Vagina (tissue), 2 donors: ENCODE measurements around the gene TBC1D24. TPM values are rescaled to one million over a fixed set of nuclear protein-coding genes. Genes with fewer than 3 reads are reported as not detected.

Experiments
- DNase-seq, 2 donors: peaks; one replicate each; pipeline ENCODE4 v3.0.0-alpha.2; 2017; ENCODE audit errors: extremely low spot score in 2 of 2
- H3K27ac ChIP-seq: fragments of 200-600 bp; sonication (generic); one replicate; pipeline ENCODE4 v1.5.1; 2019
- H3K27me3 ChIP-seq: fragments of 200-600 bp; sonication (generic); one replicate; pipeline ENCODE4 v1.5.1; 2019
- H3K36me3 ChIP-seq, 2 donors: fragments of 200-600 bp; sonication (generic); one replicate each; pipeline ENCODE4 v1.5.1; 2017 to 2019
- H3K4me1 ChIP-seq: fragments of 200-600 bp; sonication (generic); one replicate; pipeline ENCODE4 v1.5.1; 2019
- H3K4me3 ChIP-seq, 2 donors: fragments of 200-600 bp; sonication (generic); 1 replicate in 1 of 2; 2 replicates in 1 of 2; pipeline ENCODE4 v1.5.1; 2016 to 2019
- H3K9me3 ChIP-seq: fragments of 200-600 bp; sonication (generic); one replicate; pipeline ENCODE4 v1.5.1; 2019
- CTCF ChIP-seq, 3 experiments: fragments of 450-650 bp in 2 of 3; fragments of 200-600 bp in 1 of 3; sonication (generic) in 1 of 3; IDR thresholded peaks; one replicate each; pipeline ENCODE4 v1.5.1; 2017 to 2019; ENCODE audit warnings: antibody characterized with exemption in 3 of 3, mild to moderate bottlenecking in 2 of 3, moderate library complexity in 2 of 3
- POLR2A ChIP-seq, 2 donors: fragments of 450-650 bp; IDR thresholded peaks; one replicate each; pipeline ENCODE4 v1.6.1; 2017; ENCODE audit warnings: antibody characterized with exemption in 2 of 2, mild to moderate bottlenecking in 2 of 2, moderate library complexity in 2 of 2
- POLR2AphosphoS5 ChIP-seq, 2 donors: sonication (generic); formaldehyde crosslinking; IDR thresholded peaks; one replicate each; pipeline ENCODE4 v1.9.0; 2017; ENCODE audit warnings: antibody characterized with exemption in 2 of 2, mild to moderate bottlenecking in 2 of 2, low read depth in 1 of 2; ENCODE audit not compliant: insufficient read depth in 1 of 2
- intact Hi-C: fragments of 100-400 bp; cut with DNase I; formaldehyde crosslinking; loops from one replicate; pipeline ENCODE4 v1.15.1; 2023
- total RNA-seq: library from RNA; depleted of rRNA; stranded (reverse); fragments of >200 nt; gene quantifications from one replicate; pipeline ENCODE4 v1.2.3, GENCODE V29; 2016

The TBC1D24 gene
- total RNA-seq, 1 donor from 2014 or later: 9.6 TPM

GRCh38 chr16:2508722-2509400, 33.9 kb downstream of the TBC1D24 start:
- H3K27me3 ChIP-seq: no peaks in the 10 kb centered on the region
- H3K27ac ChIP-seq: no peak overlapping the region
- no peak overlapping the region for H3K4me3 ChIP-seq
- no peak for DNase-seq
- intact Hi-C loops: no loop called here
- no peaks in the 10 kb centered on the region for H3K9me3 ChIP-seq
- no peaks in the 10 kb centered on the region for H3K36me3 ChIP-seq
- H3K4me1 ChIP-seq: peaks cover 10% of the 10 kb centered on the region
- no peak for TF ChIP-seq POLR2AphosphoS5 (IDR thresholded peaks at IDR 0.05; ENCODE audit: insufficient read depth in 1 of 2, low read depth in 1 of 2)
- TF ChIP-seq CTCF (IDR thresholded peaks at IDR 0.05): no peak
- no peak for TF ChIP-seq POLR2A (IDR thresholded peaks at IDR 0.05)

- H3K27me3 ChIP-seq: no peaks in the 10 kb centered on the region
- DNase-seq: no peak
- no peaks in the 10 kb centered on the region for H3K9me3 ChIP-seq
- H3K36me3 ChIP-seq: no peaks in the 10 kb centered on the region
- TF ChIP-seq POLR2AphosphoS5 (IDR thresholded peaks at IDR 0.05; ENCODE audit: insufficient read depth in 1 of 2, low read depth in 1 of 2) (peak; percentile 50 to 84), CTCF (IDR thresholded peaks at IDR 0.05) (no peak), POLR2A (IDR thresholded peaks at IDR 0.05) (no peak)
- peaks cover 26% of the 10 kb centered on the region for H3K4me1 ChIP-seq
- intact Hi-C loops: loop anchor here (10.0 kb wide), 2 partner anchors 256 to 356 kb away; partner anchors contain the start of genes ECI1 and TRAF7
- H3K27ac ChIP-seq: peak overlapping the region; percentile 99
- H3K4me3 ChIP-seq: peak overlapping the region in 1 of 2 donors; percentile 23
Observed at GRCh38 chr16:2511128-2511800, 36.3 kb downstream of the TBC1D24 start.

DNA sequence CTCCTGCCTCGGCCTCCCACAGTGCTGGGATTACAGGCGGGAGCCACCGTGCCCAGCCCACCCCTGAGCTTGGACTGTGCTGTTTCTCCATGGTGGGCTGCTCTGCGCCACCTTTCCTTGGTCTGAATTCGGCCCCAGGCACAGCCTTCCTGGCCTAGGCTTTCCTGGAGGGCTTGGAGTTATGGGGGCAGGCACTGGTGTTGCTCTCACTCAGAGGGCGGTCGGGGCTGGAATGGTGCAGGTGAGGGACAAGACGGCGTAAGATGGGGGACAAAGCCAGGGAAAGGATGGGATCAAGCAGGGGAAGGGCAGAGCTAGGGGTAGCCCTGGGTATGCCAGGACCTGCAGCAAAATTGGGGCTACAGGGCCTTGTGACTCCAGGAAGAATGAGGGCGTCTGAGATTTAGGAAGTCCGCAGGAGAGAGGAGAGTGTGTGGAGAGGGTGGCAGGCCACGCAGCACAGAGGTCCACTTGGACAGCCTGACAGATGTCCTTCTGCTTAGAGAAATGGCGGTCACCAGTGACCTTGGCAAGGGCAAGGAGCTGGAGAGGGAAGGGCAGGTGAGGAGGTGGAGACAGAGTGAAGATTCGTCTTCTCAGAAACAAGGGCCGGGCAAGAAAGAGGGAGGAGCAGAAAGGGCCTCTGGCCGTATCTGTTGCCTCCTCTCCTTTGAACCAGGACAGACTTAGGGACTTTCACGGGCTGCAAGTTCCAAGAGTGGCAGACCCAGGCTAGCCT, 37.2 kb downstream of the TBC1D24 start:
- intact Hi-C loops: loop anchor here (10.0 kb wide), 2 partner anchors 257 to 357 kb away; partner anchors contain the start of genes ECI1 and TRAF7
- no peaks in the 10 kb centered on the region for H3K9me3 ChIP-seq
- peak overlapping the region; percentile 99 for H3K27ac ChIP-seq
- no peaks in the 10 kb centered on the region for H3K36me3 ChIP-seq
- H3K27me3 ChIP-seq: no peaks in the 10 kb centered on the region
- H3K4me1 ChIP-seq: peaks cover 35% of the 10 kb centered on the region
- TF ChIP-seq POLR2A (IDR thresholded peaks at IDR 0.05) (no peak), CTCF (IDR thresholded peaks at IDR 0.05) (no peak), POLR2AphosphoS5 (IDR thresholded peaks at IDR 0.05; ENCODE audit: insufficient read depth in 1 of 2, low read depth in 1 of 2) (no peak)
- DNase-seq: no peak
- H3K4me3 ChIP-seq: peak overlapping the region in 1 of 2 donors; percentile 23

DNA sequence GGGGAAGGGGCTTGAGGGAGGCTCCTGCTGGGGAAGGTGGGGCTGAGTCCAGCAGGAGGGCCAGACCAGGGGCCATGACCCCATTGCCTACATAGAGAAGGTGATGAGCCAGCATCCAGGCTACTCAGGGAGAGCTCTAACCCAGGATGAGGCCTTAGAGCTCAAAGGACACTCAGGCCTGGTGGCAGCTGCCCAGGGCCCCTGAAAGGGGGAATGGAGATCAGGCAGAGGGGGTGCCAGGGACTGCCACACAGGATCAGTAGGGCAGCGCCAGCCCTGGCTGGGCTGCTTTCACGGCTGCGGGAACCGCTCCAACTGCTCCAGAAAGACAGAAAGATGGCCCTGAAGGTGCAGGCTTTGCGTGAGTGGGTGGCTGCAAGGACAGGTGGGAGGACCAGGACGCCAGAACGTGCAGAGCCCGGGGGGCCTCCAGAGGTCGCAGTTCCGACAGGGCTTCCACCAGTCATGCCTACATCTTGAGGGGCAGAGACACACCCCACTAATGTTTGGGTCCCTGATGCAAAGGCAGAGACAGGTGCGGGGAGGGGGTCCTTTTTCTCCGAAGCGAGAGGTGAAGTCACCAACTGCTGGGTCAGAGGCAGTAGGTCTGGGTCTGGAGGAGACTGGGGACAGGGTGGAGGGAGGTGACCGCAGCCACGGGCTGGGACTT, 37.9 kb downstream of the TBC1D24 start:
- DNase-seq: no peak
- TF ChIP-seq POLR2AphosphoS5 (IDR thresholded peaks at IDR 0.05; ENCODE audit: insufficient read depth in 1 of 2, low read depth in 1 of 2) (no peak), CTCF (IDR thresholded peaks at IDR 0.05) (no peak), POLR2A (IDR thresholded peaks at IDR 0.05) (no peak)
- intact Hi-C loops: loop anchor here (10.0 kb wide), 2 partner anchors 258 to 358 kb away; partner anchors contain the start of genes ECI1 and TRAF7
- peaks cover 42% of the 10 kb centered on the region for H3K4me1 ChIP-seq
- peak overlapping the region; percentile 99 for H3K27ac ChIP-seq
- no peaks in the 10 kb centered on the region for H3K27me3 ChIP-seq
- H3K36me3 ChIP-seq: no peaks in the 10 kb centered on the region
- peak overlapping the region; percentile 98 to 100 for H3K4me3 ChIP-seq
- H3K9me3 ChIP-seq: no peaks in the 10 kb centered on the region
